ENCODE data around the gene SLC46A3.
"Not testable (repeated sequence)": the region's sequence is repeated elsewhere in the genome, so short reads cannot be mapped to it uniquely, and the experiment has no call there.

SLC46A3 gene

GRCh38 chr13:28718543-28719226 lies at the start of gene SLC46A3:
Gene SLC46A3, minus strand, starts transcription at chr13:28718970. Its CDS starts 972 bp downstream, at chr13:28717998.
- peak; percentile 97 to 100 (median 99) for DNase-seq
- intact Hi-C loops (cut with DNase I) = loop anchor here (10.0 kb wide), 1 partner anchor 54 kb away; no protein-coding TSS in a partner anchor

- no peak for DNase-seq
- intact Hi-C loops (cut with DNase I) = no loop called here
Observed at GRCh38 chr13:28763887-28764286, 45.1 kb upstream of the SLC46A3 start.

GRCh38 chr13:28761586-28761985 lies 42.8 kb upstream of the SLC46A3 start:
- no peak for DNase-seq
- intact Hi-C loops (cut with DNase I) = no loop called here

GRCh38 chr13:28755546-28755870 lies 36.7 kb upstream of the SLC46A3 start:
- intact Hi-C loops (cut with DNase I) = no loop called here
- DNase-seq = no peak

- peak in 1 of 42 donors; percentile 9 for DNase-seq
- intact Hi-C loops (cut with DNase I) = no loop called here
Observed at GRCh38 chr13:28754698-28755545, 36.2 kb upstream of the SLC46A3 start.

- intact Hi-C loops (cut with DNase I) = no loop called here
- no peak for DNase-seq
Observed at GRCh38 chr13:28753946-28754345, 35.2 kb upstream of the SLC46A3 start.

GRCh38 chr13:28753208-28753892 lies 34.6 kb upstream of the SLC46A3 start:
- no peak for DNase-seq
- intact Hi-C loops (cut with DNase I) = no loop called here

- no peak for DNase-seq
- intact Hi-C loops (cut with DNase I) = no loop called here
Observed at GRCh38 chr13:28751175-28751960, 32.6 kb upstream of the SLC46A3 start.

GRCh38 chr13:28750187-28751045 lies 31.6 kb upstream of the SLC46A3 start:
- DNase-seq = no peak
- intact Hi-C loops (cut with DNase I) = no loop called here

- no peak for DNase-seq
- intact Hi-C loops (cut with DNase I) = no loop called here
Observed at GRCh38 chr13:28747851-28748250, 29.1 kb upstream of the SLC46A3 start.

- intact Hi-C loops (cut with DNase I) = no loop called here
- no peak for DNase-seq
Observed at GRCh38 chr13:28746287-28746612, 27.5 kb upstream of the SLC46A3 start.

- intact Hi-C loops (cut with DNase I) = no loop called here
- DNase-seq = peak in 5 of 42 donors; percentile 6 to 34 (median 8)
Observed at GRCh38 chr13:28744656-28745055, 25.9 kb upstream of the SLC46A3 start.

GRCh38 chr13:28744091-28744536 lies 25.3 kb upstream of the SLC46A3 start:
- DNase-seq = no peak
- intact Hi-C loops (cut with DNase I) = no loop called here

- intact Hi-C loops (cut with DNase I) = no loop called here
Observed at GRCh38 chr13:28743499-28744083, 24.8 kb upstream of the SLC46A3 start.

GRCh38 chr13:28743020-28743419 lies 24.2 kb upstream of the SLC46A3 start:
- intact Hi-C loops (cut with DNase I) = no loop called here
- no peak for DNase-seq

More at GRCh38 chr13:28743499-28744083, 24.8 kb upstream of the SLC46A3 start:
- DNase-seq = no peak

GRCh38 chr13:28742445-28742844 lies 23.7 kb upstream of the SLC46A3 start:
- DNase-seq; intact Hi-C loops (cut with DNase I): not testable (repeated sequence)

- intact Hi-C loops (cut with DNase I) = no loop called here
- peak in 1 of 42 donors; percentile 41 for DNase-seq
Observed at GRCh38 chr13:28741084-28741491, 22.3 kb upstream of the SLC46A3 start.

- intact Hi-C loops (cut with DNase I) = no loop called here
- DNase-seq = peak in 1 of 42 donors; percentile 9
Observed at GRCh38 chr13:28739376-28739775, 20.6 kb upstream of the SLC46A3 start.
